T-helper 2 cell (primary cell): ENCODE measurements around the gene SGTA.
"Not testable (repeated sequence)": the region's sequence is repeated elsewhere in the genome, so short reads cannot be mapped to it uniquely, and the experiment has no call there.

Source experiments
- DNase-seq, 5 experiments: peaks; one replicate each; pipeline versions ENCODE4 v3.0.0 to v3.0.0-alpha.2; 2012 to 2022

Gene SGTA

DNA sequence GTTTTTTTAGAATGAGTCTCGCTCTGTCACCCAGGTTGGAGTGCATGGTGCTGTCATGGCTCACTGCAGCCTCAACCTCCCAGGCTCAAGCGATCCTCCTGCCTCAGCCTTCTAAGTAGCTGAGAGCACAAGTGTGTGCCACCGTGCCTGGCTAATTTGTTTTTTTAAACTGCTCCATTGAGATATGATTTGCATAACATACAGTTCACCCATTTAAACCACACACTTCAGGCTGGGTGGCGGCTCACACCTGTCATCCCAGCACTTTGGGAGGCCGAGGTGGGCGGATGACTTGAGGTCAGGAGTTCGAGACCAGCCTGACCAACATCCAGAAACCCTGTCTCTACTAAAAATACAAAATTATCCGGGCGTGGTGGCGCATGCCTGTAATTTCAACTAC lies 9.6 kb upstream of the SGTA start:
- not testable (repeated sequence) for DNase-seq

DNA sequence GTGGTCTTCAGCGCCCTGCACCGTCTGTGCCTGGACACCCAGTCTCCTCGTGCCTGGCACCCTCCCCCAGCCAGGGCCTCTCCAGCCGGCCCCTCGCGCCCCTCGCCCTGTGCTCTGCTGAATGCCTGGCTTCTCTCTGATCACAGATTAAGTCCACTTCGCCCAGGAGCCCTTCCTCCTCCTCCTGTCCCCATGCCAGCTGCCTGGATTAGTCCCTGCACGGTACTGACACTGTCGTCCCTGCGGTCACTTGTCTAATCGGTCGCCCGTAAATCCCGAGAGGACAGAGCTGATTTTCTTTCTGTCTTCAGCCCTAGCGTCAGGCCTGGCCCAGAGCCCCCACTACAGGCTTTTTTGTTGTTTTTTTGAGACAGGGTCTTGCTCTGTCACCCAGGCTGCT lies 8.8 kb upstream of the SGTA start:
- no peak for DNase-seq

DNA sequence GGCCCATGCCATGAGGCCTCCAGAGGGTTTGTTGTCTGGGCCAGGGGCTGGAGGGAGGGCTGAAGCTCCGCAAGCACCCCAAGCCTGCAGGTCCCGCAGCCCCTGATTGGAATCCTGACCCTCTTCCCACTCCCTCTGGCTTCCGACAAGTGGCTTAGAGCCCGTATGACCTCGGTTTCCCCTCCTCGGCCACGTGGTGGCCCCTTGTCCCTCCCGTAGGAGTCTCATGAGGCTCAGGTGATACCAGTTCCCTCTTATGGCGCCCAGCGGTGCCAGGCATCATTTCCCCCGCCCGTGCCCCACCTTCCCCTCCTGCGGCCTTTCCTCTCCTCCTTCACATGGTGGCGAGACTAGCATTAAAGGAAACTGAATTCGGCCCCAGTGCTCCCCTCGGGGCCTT lies 8.4 kb upstream of the SGTA start:
- no peak for DNase-seq

DNA sequence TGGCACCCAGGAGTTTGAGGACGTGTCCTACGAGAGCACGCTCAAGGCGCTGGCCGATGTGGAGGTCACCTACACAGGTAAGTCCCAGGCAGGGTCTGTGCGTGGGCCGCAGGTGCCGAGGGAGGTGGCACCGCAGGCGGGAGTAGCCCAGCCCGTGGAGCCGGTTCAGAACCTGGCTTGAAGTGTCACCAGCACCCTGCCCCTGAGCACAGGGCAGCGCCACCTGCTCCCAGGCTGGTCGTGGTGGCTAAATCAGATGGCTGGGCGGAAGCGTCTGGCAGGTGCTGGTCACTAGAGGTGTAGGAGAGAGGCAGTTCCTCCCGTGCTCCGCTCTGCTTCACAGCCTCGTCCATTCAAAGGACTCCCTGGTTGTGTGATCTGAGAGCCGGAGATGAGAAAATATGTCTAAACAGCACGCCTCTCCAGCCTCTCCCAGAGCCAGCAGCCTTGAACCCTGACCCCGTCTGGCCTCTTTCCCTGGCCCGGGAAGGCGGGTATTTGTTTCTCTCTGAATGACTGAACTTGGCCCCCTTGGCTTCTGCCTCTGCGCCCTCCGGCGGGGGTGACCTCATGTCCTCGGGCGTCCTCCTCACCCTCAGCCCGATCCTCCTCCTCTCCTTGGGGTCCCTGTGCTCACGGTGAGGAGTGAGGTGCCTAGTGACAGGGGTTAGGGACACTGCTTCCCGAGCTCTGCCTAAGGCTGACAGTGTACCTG lies 7.6 kb upstream of the SGTA start:
- DNase-seq = no peak

DNA sequence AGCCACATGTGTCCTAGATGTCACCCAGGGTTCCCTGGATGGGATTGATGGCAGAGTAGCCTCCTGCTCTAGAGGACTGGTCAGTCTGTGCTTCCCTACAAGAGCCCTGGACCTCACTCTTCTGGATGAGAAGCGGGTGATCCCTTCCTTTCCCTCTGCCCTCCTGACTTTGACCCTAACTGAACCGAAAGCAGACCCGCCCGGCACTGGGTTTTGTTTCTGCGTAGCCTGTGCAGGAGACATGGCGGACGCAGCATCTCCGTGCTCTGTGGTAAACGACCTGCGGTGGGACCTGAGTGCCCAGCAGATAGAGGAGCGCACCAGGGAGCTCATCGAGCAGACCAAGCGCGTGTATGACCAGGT lies 7.1 kb upstream of the SGTA start:
- no peak for DNase-seq

DNA sequence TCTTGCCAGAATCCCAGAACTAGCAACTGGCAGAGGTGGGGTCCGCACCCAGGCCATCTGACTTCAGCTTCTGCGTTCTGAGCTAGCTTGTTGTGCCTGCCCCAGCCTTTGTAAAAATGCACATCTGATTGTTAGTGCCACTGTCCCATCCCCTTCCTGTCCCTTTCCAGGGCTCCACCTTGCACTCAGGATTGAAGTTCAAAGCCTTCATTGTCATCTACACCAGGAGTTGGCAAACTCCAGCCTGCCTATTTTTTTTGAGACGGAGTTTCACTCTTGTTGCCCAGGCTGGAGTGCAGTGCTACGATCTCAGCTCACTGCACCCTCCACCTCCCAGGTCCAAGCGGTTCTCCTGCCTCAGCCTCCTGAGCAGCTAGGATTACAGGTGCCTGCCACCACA lies 5.2 kb upstream of the SGTA start:
- no peak for DNase-seq

DNA sequence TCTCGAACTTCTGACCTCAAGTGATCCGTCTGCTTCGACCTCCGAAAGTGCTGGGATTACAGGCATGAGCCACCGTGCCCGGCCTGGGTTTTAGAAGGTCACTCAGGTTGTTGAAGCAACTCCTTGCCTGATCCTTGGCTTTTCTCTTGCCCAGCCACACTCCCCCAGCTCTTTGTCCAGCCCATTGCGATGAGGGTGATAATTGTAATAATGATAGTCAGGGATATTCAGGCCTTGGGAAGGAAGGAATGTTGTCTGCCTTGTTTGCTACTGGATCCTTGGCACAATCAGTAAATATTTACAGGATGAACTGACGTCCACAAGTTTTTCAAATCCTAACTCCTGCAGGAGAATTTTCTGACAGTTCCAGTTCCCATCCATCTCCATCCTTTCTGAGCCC lies 4.0 kb upstream of the SGTA start:
- no peak for DNase-seq

DNA sequence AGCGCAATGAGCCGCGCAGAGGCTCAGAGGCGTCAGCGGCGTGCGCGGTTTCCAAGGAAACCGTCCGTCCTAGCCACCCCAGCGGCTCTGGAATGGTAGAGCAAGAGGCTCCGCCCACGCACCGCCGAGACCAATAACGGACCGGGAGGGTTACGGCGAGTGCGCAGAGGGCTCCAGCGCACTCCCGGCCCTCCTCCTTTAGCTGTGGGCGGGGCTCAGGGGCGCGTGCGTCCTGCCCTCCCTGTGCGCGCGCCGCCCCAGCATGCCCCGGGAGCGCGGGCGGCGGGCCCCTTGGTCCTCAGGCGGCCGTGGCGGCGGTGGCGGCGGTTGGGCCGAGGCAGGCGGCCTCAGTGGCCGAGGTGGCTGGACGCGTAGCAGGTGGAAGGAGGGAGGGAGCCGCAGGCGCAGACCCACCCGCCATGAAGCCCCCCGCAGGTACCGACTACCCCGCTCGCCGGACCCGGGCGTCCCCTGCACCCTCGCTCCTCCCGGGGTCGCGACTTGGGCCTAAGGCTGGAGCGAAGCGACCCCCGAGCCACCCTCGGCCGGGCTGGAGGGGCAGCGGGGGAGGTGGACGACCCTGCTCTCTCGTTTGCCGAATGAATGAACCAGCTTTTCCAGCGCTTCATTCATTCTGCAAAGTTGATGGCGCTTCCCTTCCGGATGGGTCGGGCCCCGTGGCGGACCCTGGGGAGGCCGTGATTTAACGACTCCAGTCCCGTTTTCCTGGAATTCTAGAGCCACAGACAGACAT lies 2.3 kb upstream of the SGTA start, which contains the start of gene THOP1:
TSS of gene THOP1 (plus strand) at position 260 of the 754 bp plus-strand sequence. CDS start at position 420, 160 bp downstream.
- DNase-seq = peak; percentile 96 to 100 (median 99)

DNA sequence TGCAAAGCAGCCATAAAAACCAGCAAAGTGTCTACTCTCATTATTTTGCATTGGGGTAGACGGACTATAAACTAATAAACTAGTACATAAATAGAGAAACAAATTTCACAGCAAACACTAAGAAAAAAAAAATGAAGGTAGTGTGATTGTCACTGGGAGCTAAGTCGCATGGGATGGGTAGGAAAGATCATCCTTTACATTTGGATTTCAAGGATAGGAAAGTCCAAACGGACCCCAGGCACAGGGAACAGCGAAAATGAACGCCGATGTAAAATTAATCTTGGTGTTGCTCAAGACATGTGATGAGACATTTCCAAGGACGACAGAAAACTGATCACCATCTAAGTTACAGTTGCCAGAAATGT lies 690 bp upstream of the SGTA start:
- no peak for DNase-seq

DNA sequence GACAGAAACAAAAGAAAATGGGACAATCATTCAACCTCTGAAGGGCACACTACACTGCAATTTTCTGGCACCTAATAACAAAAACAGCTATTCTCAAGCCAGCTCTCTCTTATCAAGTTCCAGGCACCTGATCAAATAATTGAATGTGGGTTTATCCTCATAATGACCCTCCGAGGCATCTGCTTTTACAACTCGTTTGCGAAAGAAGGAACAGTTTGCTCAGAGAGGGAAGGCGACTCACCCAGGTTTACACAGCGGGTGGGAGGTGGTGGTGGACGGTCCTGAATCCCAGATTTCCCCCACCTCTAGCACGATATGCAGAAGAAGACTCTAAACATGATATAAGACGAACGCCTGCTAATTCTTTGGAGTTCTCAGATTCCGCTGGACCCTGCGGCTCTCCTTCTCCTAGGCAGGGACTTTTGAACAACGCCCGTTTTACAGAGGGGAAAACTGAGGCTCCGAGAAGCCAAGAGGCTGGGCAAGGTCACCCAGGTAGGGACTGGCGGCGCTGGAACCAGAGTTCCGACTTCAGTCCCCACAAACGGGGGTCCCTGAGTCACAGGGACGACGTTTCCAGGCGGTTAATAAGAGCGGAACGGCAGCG lies 641 bp downstream of the SGTA start:
- no peak for DNase-seq

DNA sequence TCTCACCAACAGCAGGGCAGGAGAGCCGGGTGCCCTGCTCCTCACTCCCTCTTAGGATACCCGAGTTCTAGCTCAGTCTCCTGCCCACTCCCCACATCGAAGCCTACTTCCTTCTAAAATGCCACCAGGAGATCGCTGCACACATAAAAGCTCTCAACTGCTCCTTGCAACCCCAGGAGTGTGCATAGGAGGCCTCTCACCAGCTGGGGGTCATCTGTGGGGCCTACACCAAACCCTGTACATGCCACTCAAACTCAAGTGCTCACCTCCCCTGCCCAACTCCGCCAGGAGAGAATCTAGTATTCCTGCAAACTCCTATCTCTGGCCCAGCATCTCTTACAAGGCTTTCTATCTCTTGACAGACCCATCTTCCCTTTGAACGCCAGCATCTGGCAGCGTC lies 2.8 kb downstream of the SGTA start:
- no peak for DNase-seq

DNA sequence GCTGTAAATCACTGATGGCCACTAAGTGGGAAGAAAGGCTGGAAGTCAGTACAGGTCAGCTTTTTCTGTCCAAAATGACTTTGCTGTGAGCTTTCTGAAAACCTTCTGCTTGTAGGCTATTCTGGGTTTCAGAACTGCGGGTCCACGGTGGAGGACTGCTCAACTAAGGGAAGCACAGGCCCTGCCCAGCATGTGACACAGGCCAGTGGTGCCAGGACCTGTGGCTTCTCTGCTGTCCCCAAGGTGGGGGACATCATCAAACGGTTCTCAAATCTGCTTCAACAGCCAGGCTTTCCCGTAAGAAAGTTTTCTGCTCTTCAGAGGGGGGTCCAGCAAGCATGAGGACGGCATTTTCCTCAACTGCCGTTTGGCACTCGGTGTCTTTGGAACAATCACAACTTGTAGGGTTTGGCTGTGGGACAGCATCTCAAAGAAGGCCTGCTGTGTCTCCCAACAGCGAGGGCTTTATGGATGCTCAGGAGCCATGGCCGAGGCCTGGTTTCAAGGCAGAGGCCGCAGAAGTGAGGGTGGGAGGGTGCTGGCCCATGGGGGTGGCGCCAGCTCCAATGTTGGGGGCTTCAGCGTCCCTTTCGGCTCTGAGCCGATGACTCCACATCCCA lies 3.8 kb downstream of the SGTA start:
- no peak for DNase-seq

DNA sequence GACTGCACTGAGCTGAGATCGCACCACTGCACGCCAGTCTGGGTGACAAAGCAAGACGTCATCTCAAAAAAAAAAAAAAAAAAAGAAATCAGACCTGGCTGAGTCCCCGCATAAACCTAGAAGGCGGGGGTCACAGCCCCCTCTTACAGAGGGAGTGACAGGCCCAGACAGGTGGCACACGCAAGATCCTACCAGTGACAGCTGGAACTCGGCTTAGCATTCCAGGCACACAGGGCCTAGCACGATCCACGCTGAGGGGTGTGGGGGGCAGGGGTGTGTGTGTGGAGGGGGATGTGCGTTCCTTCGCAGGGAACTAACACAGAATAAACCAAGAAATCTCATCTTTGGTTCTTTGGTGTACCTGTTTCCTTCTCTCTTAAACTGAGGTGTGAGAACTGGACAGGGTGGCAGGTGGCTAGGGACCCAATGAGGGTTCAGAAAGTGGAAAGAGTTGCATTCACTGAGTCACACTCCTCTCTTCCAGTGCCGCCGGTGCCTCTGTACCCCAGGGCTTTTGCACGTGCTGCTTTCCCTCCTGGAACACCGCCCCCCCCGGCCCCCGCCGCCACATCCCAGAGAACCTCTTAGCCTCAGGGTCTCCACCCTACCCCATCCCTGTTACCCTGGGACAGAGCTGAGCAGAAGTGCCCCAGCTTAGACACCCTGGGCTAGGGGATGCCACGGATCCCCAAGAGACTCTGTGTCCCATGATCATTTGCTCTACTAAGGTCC lies 5.0 kb downstream of the SGTA start:
- DNase-seq = no peak

DNA sequence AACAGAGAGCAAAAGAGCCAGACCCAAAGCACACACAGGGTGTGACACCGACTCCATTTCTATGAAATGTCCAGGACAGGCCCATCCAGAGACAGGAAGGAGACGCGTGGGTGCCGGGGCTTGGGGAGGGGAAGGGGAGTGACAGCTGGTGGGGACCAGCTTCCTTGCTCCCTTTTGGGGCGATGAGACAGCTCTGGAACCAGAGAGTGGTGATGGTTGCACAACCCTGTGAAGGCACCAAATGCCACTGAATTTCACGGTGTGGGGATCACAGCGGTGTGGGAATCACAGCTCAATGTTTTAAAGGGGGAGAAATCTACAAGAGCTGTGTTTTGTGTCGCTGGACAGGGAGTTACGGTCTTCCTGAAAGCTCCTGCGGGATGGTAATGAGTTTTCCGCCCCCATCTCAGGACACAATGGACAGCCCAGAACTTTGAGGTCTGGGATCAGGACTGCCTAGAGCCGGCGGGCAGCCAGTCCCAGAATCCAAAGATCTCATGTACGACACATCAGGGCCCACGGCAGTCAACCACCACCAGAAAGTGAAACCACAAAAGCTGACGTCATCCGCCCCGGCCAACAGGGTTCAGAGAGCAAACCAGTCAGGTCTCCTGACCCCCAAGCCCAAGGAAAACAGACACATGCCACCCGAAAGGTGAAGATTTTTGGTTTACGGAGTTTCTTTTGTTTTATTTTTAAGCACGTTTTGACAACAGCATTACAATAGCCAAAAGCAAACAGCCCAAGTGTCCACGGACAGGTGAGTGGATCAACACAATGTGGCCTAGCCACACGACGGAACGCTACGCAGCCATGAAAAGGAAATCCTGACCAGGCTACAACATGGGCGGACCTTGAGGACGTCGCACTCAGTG lies 7.3 kb downstream of the SGTA start:
- DNase-seq = peak in 4 of 5 experiments; percentile 49 to 77 (median 53)

DNA sequence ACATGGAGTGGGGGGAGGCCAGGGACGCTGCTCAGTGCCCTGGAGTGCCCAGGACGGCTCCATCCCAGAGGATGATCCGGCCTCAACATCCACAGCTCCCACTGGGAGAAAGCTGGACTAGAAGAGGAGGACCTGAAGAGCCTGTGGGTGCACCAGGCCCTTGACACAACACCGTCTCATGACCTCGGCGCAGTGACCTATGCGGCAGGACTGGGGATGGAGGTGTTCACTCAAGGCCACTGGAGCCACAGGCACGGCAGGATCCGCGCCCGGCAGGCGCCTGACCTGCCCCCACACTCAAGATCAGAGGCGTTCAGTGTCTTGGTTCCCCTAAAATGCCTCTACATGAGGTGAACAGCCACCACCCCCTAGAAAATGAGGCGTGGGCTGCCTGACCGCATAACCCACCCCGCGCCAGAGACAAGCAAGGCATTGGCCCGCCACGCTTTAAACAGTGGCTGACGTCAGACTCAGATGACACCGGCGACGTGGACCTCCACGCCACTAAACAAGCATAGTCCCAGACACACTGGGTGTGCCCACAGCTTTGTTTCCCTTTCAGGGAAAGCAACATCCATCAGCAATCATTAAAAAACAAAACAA lies 8.0 kb downstream of the SGTA start:
- no peak for DNase-seq

DNA sequence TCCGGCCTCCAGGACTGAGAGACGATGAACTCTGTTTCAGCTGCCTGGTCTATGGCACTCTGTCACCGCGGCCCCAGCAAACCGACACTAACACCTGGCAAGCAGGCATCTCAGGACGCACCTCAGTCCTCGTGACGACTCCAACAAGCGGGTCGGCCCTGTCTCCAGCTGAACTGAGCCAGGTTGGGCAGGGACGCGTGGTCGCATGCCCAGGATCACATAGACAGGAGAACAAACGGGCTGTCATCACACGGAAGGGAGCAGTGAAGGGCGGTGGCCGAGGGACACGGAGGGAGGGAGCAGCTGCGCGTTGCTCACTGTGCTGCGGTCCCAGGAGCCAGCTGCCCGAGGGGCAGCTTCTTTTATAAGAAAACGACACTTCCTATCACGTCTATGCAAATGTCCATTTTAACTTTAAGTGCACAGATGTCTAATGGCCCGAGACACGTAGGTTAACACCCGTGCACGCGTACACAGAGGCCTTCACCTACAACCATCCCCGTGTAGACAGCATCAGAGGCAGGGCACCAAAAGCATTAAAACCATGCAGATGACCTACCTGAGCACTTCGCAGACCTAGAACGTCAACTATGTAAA lies 8.9 kb downstream of the SGTA start:
- no peak for DNase-seq

DNA sequence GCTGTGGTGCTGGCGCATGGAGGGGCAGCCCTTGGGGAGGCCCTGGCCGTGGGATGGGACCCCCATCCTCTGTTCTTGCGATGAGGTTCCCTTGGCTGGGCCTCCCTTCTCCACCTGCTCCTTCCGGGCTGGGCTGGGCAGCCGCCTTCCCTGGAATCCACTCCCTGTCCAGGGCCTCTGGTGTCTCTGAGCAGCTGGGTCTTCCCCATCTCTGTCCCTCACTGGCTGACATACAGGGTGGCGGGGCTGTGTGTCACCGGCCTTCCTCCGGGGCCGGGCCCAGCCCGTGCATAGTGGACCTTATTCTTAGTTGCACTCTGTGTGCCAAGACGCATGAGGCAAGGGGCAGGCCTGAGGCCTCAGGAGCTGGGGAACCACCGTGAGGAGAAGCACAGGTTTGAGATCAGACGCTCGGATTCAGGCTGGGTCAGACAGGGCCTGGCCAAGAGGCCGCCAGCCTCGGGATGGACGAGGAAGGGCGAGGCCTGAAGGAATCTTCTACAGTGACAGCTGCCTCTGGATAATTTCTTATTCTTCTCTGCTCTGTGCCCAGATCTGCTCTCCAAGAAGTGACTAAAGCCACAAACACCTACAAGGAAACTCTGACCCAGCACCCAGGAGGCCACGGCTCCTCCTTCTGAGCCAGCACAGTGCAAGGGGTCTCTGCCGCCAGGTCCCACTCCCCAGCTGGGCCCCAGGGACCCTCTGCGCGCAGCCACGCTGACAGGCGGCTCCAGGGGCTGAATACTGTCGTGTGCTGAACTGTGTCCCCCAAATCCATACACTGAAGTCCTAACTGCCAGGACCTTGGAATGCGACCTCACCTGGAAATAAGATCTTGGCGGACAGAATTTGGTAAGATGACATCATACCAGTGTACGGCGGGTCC lies 11.0 kb downstream of the SGTA start:
- no peak for DNase-seq

DNA sequence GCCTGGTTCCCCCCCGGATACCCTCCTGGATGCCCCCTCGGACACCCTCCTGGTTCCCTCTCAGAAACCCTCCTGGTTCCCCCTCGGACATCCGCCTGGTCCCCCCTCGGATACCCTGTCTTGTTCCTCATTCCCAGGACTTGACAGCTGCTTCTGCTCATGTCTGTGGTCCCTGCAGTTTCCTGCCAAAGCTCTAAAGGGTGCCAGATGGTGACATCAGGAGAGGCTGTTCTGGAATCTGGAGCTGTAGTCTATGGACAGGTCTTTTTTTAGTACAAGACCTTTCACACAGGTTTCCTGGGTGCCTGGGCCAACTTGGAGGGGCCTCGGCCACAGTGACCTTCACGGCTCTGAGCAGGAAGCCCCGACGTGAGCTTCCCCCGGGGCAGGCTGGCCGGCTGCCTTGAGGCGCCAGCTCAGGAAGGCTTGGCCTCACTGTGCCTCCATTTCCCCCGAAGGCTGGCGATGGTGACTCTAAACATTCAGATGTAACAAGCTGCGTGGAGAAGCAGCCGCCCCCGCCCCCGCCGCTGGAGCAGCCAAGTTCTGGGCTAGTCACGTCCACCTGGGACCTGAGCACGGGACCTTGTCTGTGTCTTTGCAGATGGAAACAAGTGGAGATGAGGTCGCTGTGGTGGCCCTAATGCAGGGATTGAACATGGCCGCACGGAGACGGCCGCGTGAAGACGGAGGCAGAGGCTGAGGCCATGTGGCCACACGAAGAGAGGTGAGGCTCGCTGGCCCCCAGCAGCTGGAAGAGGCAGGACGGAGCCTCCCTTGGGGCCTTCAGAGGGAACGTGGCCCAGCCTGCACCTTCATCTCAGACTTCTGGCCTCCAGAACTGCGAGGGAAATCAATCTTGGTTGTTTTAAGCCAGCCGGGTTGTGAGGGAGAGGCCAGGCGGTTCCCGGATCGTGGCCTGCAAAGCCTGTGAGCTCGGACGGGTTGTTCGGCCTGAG lies 12.7 kb downstream of the SGTA start:
- DNase-seq = no peak

DNA sequence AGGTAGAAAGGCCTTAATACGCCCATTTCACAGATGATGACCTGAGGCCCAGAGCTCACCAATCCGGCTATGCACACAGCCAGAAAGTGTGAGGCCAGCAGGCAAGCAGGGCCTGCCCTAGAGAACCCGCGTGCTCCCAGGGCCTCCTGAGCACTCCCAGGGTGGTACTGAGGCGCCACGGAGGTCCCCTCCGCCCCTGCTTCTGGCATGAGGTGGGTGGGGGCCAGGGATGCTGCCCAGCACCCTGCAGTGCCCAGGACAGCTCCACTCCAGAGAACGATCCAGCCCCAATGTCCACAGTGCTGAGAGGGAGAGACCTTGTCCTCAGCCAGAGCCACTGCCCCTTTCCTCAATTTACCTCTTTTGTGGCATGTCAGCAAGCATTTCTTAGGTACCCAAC lies 13.9 kb downstream of the SGTA start:
- no peak for DNase-seq
